GM12874 (cell line): ENCODE data around the gene PPOX.
A peak's percentile ranks its signal among the peaks of the same experiment; 100 is the strongest.

Experiments
- TF ChIP-seq, protein P1 (sequence below): IDR thresholded peaks from 2 replicates; pipeline ENCODE4 v1.5.1; 2011; ENCODE audit warnings: low read depth, mild to moderate bottlenecking, control low read depth, low read length, moderate library complexity; ENCODE audit not compliant: insufficient read depth

The PPOX gene

DNA sequence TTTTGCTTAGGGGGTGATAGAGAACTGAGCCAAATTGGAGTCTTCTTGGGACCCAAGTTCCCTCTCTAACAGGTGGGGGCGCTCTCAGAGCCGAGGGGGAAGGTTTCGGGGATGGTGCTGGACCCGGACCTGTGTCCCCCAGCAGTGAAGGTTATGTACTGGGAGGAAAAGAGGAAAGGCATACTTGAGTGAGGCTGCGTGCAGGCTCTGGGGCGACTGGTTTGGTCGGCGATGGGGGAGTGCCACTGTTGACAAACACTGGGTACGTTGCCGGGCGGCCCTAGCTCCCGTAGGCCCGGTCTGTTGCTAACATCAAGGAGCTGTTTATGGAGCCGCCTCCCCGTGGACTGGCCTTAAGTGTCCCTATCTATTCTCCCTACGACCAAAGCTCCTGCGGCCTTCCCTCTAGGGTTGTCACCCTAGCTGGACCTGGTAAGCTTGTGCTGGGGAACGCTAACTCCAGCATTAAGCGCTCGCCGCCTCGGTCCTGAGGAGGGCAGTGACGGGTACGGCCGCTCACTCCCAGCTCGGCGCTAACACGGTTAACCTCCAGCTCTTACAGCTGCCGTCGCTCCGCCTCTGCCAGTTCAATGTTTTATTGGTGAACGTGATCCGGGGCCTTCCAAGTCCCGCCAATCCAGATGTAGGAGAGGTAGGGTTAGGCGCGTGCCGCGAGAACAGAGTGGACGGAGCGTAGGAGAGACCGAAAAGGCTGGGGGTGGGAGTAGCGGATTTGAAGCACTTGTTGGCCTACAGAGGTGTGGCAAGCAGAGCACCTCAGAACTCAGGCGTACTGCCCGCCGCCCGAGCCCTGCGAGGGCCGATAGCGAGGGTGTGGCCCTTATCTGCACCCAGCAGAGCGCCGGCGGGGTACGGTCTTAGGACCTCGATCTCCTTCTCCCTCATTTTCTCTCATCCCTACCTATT lies at the start of gene PPOX:
Gene PPOX (plus strand): TSS at position 685 of the 927 bp plus-strand sequence. CDS start 422 bp downstream, outside the sequence.
- TF ChIP-seq, protein P1, sequence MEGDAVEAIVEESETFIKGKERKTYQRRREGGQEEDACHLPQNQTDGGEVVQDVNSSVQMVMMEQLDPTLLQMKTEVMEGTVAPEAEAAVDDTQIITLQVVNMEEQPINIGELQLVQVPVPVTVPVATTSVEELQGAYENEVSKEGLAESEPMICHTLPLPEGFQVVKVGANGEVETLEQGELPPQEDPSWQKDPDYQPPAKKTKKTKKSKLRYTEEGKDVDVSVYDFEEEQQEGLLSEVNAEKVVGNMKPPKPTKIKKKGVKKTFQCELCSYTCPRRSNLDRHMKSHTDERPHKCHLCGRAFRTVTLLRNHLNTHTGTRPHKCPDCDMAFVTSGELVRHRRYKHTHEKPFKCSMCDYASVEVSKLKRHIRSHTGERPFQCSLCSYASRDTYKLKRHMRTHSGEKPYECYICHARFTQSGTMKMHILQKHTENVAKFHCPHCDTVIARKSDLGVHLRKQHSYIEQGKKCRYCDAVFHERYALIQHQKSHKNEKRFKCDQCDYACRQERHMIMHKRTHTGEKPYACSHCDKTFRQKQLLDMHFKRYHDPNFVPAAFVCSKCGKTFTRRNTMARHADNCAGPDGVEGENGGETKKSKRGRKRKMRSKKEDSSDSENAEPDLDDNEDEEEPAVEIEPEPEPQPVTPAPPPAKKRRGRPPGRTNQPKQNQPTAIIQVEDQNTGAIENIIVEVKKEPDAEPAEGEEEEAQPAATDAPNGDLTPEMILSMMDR: peak; percentile 67

DNA sequence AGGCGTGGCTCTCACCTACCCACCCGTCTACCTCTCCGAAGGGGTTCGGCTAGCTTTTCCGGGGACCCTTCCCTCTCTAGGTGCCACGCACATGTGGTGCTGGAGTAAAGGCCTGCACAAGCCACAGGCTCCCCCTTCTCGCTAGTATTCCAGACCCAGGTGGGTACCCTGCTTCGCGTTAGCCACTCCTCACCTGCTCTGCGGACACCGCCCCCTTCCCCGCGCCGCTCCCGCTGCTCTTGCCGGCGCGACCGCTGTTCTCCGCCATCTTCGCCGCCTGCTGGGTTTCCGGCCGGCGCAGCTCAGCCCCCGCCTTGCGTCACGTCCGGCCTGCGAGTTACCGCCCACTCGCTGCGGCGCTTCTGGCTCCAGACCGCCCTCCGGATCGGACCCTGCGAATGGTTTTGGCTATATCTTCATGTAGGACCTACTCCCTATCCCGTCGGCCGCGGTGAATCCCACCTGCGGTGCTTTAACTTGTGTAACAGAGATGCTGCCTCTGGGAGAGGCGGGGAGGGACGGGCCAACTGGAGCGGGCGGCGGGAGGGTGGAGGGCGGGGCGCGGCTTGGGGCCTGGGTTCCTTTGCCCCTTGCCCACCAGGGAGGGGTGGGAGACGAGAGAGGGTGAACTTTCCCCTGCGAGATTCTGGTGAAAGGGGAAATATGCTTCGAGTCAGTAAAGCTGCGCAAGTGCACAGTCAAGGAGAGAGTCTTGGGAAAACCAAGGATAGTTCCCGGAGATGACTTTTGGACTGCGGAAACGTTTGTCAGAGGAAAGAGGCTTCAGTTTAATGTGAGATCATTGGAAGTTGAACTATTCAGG lies 48.3 kb upstream of the PPOX start, which contains the start of the genes NIT1 and PFDN2:
Gene NIT1 (plus strand): TSS at position 347 of the 823 bp plus-strand sequence. CDS start 72 bp downstream, at position 419.
Gene PFDN2 (minus strand): TSS at position 279 of the 823 bp plus-strand sequence. CDS start 11 bp downstream, at position 268.
- TF ChIP-seq, protein P1: no peak

DNA sequence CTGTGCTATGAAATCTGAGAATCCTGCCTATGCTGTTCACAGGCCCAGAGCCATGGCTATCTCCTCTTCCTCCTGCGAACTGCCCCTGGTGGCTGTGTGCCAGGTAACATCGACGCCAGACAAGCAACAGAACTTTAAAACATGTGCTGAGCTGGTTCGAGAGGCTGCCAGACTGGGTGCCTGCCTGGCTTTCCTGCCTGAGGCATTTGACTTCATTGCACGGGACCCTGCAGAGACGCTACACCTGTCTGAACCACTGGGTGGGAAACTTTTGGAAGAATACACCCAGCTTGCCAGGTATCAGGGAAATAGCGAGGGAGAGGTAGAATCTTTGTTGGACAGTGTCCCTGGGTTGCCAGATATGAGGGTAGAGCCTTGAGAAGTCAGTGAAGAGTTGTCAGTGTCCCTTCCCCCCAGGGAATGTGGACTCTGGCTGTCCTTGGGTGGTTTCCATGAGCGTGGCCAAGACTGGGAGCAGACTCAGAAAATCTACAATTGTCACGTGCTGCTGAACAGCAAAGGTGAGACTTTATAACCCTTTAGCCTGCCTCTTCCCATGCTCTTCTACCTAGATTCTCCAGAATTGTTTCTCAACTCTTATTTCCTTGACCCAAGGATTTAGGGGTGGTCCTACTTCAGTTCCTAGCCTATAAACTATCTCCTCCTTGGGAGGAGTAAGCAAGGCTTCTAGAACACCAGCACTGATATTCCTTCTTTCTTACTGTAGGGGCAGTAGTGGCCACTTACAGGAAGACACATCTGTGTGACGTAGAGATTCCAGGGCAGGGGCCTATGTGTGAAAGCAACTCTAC lies 46.9 kb upstream of the PPOX start:
- TF ChIP-seq, protein P1: peak; percentile 43

DNA sequence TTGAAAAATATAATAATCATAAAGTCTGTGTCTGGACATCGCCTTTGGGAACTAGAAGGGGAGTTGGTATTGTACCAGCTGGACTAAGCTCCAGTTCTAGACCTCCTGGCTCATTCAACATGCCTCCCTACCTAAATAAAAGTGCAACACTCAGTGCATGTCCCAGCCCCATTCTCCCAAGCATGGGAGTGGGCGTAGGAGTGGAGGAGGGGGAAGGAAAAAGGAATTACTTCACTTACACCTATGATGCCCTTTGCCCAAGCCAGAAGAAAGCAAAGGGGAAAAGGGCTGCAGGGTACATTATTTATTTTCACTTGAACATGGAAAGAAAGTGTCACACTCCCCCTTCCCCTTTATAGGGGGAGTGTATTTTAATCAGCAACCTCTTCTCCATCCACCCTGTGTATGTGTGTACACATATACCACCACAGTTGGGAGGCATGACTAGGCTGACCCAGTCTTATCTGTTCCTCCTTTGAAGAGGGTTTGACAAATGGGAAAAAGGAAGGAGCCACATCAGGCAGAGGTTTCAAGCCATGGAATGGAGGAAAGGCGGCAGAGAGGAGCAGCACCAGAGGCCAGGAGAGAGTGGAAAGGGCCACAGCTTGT lies 45.1 kb upstream of the PPOX start:
- TF ChIP-seq, protein P1: no peak

DNA sequence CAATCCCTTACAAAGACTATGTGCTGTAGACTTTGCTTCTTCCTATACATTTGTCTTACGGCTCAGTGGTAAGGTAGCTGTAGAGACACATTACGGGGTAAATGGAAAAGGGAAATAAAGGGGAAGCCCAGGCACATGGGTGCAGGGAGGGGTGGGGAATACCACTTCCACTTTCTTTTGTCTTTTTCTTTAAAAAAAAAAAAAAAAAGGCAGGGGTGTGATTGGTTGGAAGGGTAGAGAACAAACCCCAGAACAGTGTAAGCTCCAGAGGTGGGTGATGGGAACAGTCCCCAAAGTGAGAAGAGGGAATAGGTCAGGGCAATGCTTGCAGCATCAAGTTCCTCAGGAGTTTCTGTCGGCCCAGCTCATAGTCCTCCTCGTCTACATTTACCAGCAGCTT lies 44.4 kb upstream of the PPOX start:
- TF ChIP-seq, protein P1: no peak

DNA sequence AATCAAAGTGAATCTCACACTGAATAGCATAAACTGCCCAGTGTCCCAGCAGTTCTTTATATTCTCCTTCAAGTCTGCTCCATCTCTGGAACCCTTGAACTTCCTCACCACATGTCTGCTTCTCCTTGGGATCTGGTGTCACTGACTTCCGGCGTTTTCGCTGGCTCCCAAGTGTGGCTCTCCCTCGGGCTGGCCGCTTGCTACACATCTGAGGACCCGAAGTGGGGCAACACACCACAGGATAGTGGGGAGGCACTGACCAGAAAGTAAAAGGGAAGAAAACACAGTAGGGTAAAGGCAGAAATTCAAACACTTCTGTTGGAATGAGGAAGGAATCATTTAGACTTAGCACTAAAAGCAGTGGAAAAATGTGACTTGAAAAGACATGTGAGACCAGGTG lies 43.3 kb upstream of the PPOX start:
- TF ChIP-seq, protein P1: no peak
